Liver (tissue), 9 donors: ENCODE results near the gene NR4A3. TPM values are rescaled to one million over a fixed set of nuclear protein-coding genes. Genes with fewer than 3 reads are reported as not detected.

Experiments used
- DNase-seq: peaks from one replicate; pipeline ENCODE4 v3.0.0-alpha.2; 2017; ENCODE audit warnings: low spot score
- H3K27ac ChIP-seq, 2 donors: one replicate each; pipeline ENCODE4 v1.7.0; 2013; ENCODE audit warnings: inconsistent platforms in 2 of 2, low read length in 2 of 2, control low read depth in 1 of 2, low read depth in 1 of 2, mild to moderate bottlenecking in 1 of 2
- H3K27me3 ChIP-seq, 4 donors: one replicate each; pipeline versions ENCODE4 v1.6.1 to v1.7.0; 2013; ENCODE audit warnings: low read length in 3 of 4, inconsistent platforms in 1 of 4, mild to moderate bottlenecking in 1 of 4, moderate library complexity in 1 of 4; ENCODE audit not compliant: control insufficient read depth in 4 of 4, insufficient read depth in 4 of 4
- H3K36me3 ChIP-seq, 4 donors: one replicate each; pipeline versions ENCODE4 v1.6.1 to v1.7.0; 2013; ENCODE audit warnings: low read length in 3 of 4, mild to moderate bottlenecking in 3 of 4, low read depth in 1 of 4, moderate library complexity in 1 of 4; ENCODE audit not compliant: control insufficient read depth in 4 of 4, insufficient read depth in 3 of 4
- H3K4me1 ChIP-seq, 4 donors: one replicate each; pipeline versions ENCODE4 v1.6.1 to v1.7.0; 2013; ENCODE audit warnings: low read length in 3 of 4, mild to moderate bottlenecking in 3 of 4, moderate library complexity in 1 of 4; ENCODE audit not compliant: control insufficient read depth in 4 of 4, insufficient read depth in 4 of 4
- H3K4me3 ChIP-seq, 3 donors: one replicate each; pipeline versions ENCODE4 v1.6.1 to v1.7.0; 2013; ENCODE audit warnings: low read length in 3 of 3, control low read depth in 1 of 3, low read depth in 1 of 3, mild to moderate bottlenecking in 1 of 3
- H3K9ac ChIP-seq, 2 donors: one replicate each; pipeline ENCODE4 v1.7.0; 2013; ENCODE audit warnings: low read length in 2 of 2, mild to moderate bottlenecking in 2 of 2, moderate library complexity in 2 of 2, control low read depth in 1 of 2, low read depth in 1 of 2
- H3K9me3 ChIP-seq, 4 donors: one replicate each; pipeline versions ENCODE4 v1.6.1 to v1.7.0; 2013; ENCODE audit warnings: low read length in 3 of 4; ENCODE audit not compliant: control insufficient read depth in 4 of 4
- CTCF ChIP-seq: fragments of 150-350 bp; IDR thresholded peaks from 2 replicates; pipeline ENCODE4 v1.5.1; 2017; ENCODE audit warnings: improper control_type of control experiment, low read depth, low read length; ENCODE audit not compliant: missing input control
- EGR1 ChIP-seq, 2 donors: IDR thresholded peaks; 2 replicates each; pipeline ENCODE4 v1.6.1; 2016 to 2018; ENCODE audit warnings: antibody characterized with exemption in 2 of 2, low read depth in 2 of 2
- FOXA1 ChIP-seq: IDR thresholded peaks from 2 replicates; pipeline ENCODE4 v1.6.1; 2016; ENCODE audit warnings: antibody characterized with exemption
- GABPA ChIP-seq, 2 donors: IDR thresholded peaks in 1 of 2; conservative IDR thresholded peaks in 1 of 2; 2 replicates each; pipeline ENCODE4 v1.6.1; 2016; ENCODE audit warnings: antibody characterized with exemption in 2 of 2, mild to moderate bottlenecking in 1 of 2, moderate library complexity in 1 of 2
- HNF4A ChIP-seq, 2 donors: conservative IDR thresholded peaks; 2 replicates each; pipeline ENCODE4 v1.6.1; 2016; ENCODE audit warnings: antibody characterized with exemption in 2 of 2, mild to moderate bottlenecking in 2 of 2
- HNF4G ChIP-seq: IDR thresholded peaks from 2 replicates; pipeline ENCODE4 v1.6.1; 2016; ENCODE audit warnings: antibody characterized with exemption
- JUND ChIP-seq, 2 donors: IDR thresholded peaks; 2 replicates each; pipeline ENCODE4 v1.6.1; 2016; ENCODE audit warnings: antibody characterized with exemption in 2 of 2
- NR2F2 ChIP-seq: IDR thresholded peaks from 2 replicates; pipeline ENCODE4 v1.6.1; 2016; ENCODE audit warnings: antibody characterized with exemption
- RAD21 ChIP-seq, 2 donors: IDR thresholded peaks; 2 replicates each; pipeline ENCODE4 v1.6.1; 2016; ENCODE audit warnings: antibody characterized with exemption in 2 of 2, mild to moderate bottlenecking in 2 of 2
- REST ChIP-seq: IDR thresholded peaks from 2 replicates; pipeline ENCODE4 v1.6.1; 2016; ENCODE audit warnings: antibody characterized with exemption, mild to moderate bottlenecking
- RXRA ChIP-seq, 2 donors: IDR thresholded peaks; 2 replicates each; pipeline ENCODE4 v1.6.1; 2017 to 2018; ENCODE audit warnings: antibody characterized with exemption in 2 of 2, mild to moderate bottlenecking in 1 of 2
- SP1 ChIP-seq: IDR thresholded peaks from 2 replicates; pipeline ENCODE4 v1.6.1; 2018; ENCODE audit warnings: antibody characterized with exemption, mild to moderate bottlenecking
- TAF1 ChIP-seq: conservative IDR thresholded peaks from 2 replicates; pipeline ENCODE4 v1.6.1; 2016; ENCODE audit warnings: antibody characterized with exemption, mild to moderate bottlenecking
- YY1 ChIP-seq: IDR thresholded peaks from 2 replicates; pipeline ENCODE4 v1.6.1; 2016; ENCODE audit warnings: antibody characterized with exemption, mild to moderate bottlenecking
- WGBS: extraction: QIAGEN DNeasy Blood & Tissue Kit; methylation state at CpG from one replicate; pipeline ENCODE4 v1.1.7; 2013; 5-methylcytosine and 5-hydroxymethylcytosine counted together
- polyA plus RNA-seq, 2 donors: library from polyadenylated mRNA; stranded (reverse) in 1 of 2; unstranded in 1 of 2; fragments of 200-250 nt in 1 of 2; fragments of >200 nt in 1 of 2; fragmentation: Nextera tagmentation in 1 of 2; extraction: Ambion mirVana in 1 of 2; gene quantifications; one replicate each; pipeline versions ENCODE4 v1.2.1 to v1.2.3, GENCODE V29; 2013 to 2015
- total RNA-seq, 2 donors: library from RNA; depleted of rRNA; stranded (reverse); fragments of >200 nt; gene quantifications; one replicate each; pipeline ENCODE4 v1.2.3, GENCODE V29; 2014
- TF ChIP-seq, protein P1 (sequence below): IDR thresholded peaks from 2 replicates; pipeline ENCODE4 v1.6.1; 2016; ENCODE audit warnings: antibody characterized with exemption
- donor health status: healthy.
- donor health status: healthy.
- donor health status: healthy.
- donor health status: healthy.
- donor health status: healthy.

Gene NR4A3
- total RNA-seq = under 1 TPM; 0.08 to 0.09 TPM
- under 1 TPM; 0.02 to 0.14 TPM for polyA plus RNA-seq

DNA sequence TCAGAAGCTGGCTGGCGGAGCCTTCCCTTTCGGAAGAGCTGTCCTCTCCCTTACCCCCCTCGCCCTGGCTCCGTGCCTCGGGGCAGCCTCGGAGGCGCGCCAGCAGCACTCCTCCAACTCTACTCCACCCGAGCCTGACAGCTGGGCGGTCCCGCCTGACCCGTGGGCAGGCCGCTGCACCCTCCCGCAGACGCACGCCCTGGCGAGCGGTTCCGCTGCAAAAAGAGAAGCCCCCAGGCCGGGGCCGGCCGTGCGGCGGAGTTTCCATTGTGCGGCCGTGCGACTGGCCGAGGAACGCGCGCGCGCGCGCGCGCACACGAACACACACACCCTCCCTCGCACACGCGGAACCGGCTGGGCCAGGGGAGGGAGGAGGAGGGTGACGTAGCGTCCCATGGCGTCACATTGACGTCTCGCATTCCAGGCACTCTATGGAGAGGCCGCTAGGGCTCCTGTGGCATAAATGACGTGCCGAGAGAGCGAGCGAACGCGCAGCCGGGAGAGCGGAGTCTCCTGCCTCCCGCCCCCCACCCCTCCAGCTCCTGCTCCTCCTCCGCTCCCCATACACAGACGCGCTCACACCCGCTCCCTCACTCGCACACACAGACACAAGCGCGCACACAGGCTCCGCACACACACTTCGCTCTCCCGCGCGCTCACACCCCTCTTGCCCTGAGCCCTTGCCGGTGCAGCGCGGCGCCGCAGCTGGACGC, at the start of gene NR4A3:
Gene NR4A3, plus strand, starts transcription at position 490 of the 713 bp plus-strand sequence. CDS start 6,158 bp downstream, outside the sequence.
- H3K9ac ChIP-seq = peak within 1 kb of the TSS; percentile 79 to 87
- H3K4me1 ChIP-seq = peaks cover 12 to 52% (median 34%) of the 10 kb centered on the region in 4 donors
- peak within 1 kb of the TSS; percentile 60 to 90 (median 82) for H3K4me3 ChIP-seq
- H3K27me3 ChIP-seq = peaks cover 0 to 10% (median 2%) of the 10 kb centered on the region in 4 donors
- no peaks in the 10 kb centered on the region for H3K9me3 ChIP-seq
- H3K27ac ChIP-seq = peak within 1 kb of the TSS; percentile 96 to 99
- no peaks in the 10 kb centered on the region for H3K36me3 ChIP-seq
- WGBS = under 1% methylated on average over 75 of the region's 75 CpGs
- peak; percentile 73 for DNase-seq
- TF ChIP-seq SP1 (peak; percentile 8), EGR1 (IDR thresholded peaks at IDR 0.05; ENCODE audit: low read depth in 2 of 2) (no peak), CTCF (peak; percentile 16), RXRA (IDR thresholded peaks at IDR 0.05) (no peak), YY1 (peak; percentile 52), REST (peak; percentile 77), TAF1 (peak; percentile 75)

DNA sequence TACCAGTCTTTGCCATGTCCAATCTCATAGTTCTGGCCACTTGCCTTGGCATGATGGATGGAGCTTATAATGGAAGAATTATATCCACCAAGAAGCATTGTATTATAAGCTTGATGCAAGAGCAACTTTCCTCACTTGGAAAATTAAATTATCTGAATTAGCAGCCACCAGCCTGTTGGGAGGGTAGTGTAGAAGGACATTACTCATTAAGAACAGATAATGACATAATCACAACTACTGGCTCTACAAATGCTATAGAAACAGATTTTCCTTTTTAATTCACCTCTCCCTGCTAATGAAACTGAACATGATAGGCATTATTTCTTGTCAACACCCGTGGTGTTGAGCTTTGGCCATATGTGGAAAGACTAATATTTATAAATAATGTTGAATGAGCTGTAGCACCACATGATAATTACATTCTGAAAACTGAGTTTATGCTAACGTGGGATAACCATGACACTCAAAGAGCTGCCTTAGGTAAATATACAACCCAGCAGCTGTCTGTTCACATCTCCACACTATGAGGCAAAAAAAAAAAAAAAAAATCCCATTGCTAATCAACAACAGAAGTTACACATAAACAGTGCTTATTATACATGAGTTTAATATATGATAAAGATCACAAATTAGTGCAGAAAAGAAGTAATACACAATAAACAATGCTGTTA, 48.1 kb upstream of the NR4A3 start:
- DNase-seq = no peak
- Histone ChIP-seq H3K4me3 (no peak overlapping the region), H3K36me3 (no peaks in the 10 kb centered on the region), H3K4me1 (no peaks in the 10 kb centered on the region), H3K27me3 (no peaks in the 10 kb centered on the region), H3K9ac (no peak overlapping the region), H3K9me3 (no peaks in the 10 kb centered on the region), H3K27ac (no peak overlapping the region)
- 65% methylated on average over 2 of the region's 2 CpGs for WGBS
- TF ChIP-seq CTCF (no peak), NR2F2 (no peak), SP1 (no peak), HNF4A (conservative IDR thresholded peaks at IDR 0.05) (no peak), YY1 (no peak), RAD21 (IDR thresholded peaks at IDR 0.05) (no peak), JUND (IDR thresholded peaks at IDR 0.05) (no peak), HNF4G (no peak), GABPA (IDR thresholded peaks at IDR 0.05 in 1 of 2, conservative IDR thresholded peaks at IDR 0.05 in 1 of 2) (no peak), FOXA1 (no peak), TAF1 (no peak), EGR1 (IDR thresholded peaks at IDR 0.05; ENCODE audit: low read depth in 2 of 2) (no peak), REST (no peak)
- TF ChIP-seq, protein P1, sequence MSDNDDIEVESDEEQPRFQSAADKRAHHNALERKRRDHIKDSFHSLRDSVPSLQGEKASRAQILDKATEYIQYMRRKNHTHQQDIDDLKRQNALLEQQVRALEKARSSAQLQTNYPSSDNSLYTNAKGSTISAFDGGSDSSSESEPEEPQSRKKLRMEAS = no peak
